Measurements from ENCODE around the gene PRDM4.

PRDM4 gene

DNA sequence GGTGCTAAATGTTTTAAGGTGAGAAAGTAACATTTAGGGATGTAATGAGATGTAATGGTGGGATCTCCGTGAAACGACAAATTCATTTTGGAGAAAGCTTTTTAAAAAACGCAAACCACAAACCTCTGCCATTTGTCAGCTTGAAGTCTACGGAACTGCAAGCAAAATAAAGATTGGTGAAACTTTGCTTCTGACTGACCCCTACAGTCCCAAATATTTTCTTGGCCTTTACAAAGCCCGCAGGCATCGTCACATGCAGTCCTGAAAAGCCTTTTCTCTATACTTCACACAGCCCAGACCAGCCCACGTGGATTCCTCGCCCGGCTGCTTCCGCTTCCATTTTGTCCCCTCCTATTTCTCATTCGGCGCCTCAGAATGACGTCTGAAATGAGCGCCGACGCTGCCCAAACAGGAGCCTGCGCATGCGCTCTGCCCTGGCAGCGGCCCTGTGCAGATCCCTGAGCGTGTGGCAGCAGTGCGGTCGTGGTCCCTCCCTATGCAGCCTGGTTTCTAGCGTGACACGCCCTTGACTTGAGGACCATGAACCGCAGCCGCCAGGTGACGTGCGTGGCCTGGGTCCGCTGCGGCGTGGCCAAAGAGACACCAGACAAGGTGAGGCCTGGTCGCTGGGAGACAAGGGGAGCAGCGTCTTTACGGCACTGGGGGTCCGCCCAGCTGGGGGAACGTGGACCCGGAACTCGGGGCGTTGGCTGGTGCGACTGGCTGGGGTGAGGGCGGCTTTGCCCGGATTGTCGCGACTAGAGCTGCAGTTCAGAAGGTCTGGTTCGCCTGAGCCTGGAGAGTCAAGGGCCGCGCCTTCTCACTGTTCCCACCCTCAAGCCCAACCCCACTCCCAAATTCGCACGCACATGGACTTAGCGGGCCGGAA, 75.3 kb downstream of the PRDM4 start, which contains the start of gene PWP1:
PWP1 (plus strand) TSS at position 440 of the 889 bp plus-strand sequence; CDS start at position 541, 101 bp downstream.
- DNase-seq, result peak; percentile 95

DNA sequence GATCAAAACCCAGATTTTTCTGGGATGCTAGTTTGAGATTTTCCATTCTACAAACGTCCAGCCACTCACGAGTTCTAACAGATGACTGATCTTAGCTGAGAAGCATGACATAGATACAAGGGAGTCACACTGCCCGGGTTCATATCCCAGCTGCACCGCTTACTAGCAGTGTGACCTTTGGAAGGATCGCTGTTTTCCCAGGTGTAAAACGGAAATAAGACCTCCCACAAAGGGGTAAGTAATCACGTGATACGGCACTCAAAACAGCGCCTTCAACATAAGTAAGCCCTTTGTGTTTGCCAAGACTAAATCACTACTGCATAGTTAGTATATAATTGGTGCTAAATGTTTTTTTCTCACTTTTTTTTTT, 76.0 kb downstream of the PRDM4 start:
- DNase-seq, result peak; percentile 15 to 38

- no peak for DNase-seq
Measured at GRCh38 chr12:107684029-107684795, 76.7 kb downstream of the PRDM4 start.

All from stimulated activated CD4-positive, alpha-beta T cell treated with anti-CD3 and anti-CD28 coated beads, Interleukin-2, amount 100 ng/mL, for 24 hours (primary cell).